HUDEP-2 (cell line): ENCODE measurements around the gene STK11IP.

Source experiments
- DNase-seq, 76 experiments: peaks; one replicate each; lab custom pipeline; 2025; ENCODE audit not compliant: unreplicated experiment in 76 of 76; lab: John Stamatoyannopoulos, UW

The STK11IP gene

DNA sequence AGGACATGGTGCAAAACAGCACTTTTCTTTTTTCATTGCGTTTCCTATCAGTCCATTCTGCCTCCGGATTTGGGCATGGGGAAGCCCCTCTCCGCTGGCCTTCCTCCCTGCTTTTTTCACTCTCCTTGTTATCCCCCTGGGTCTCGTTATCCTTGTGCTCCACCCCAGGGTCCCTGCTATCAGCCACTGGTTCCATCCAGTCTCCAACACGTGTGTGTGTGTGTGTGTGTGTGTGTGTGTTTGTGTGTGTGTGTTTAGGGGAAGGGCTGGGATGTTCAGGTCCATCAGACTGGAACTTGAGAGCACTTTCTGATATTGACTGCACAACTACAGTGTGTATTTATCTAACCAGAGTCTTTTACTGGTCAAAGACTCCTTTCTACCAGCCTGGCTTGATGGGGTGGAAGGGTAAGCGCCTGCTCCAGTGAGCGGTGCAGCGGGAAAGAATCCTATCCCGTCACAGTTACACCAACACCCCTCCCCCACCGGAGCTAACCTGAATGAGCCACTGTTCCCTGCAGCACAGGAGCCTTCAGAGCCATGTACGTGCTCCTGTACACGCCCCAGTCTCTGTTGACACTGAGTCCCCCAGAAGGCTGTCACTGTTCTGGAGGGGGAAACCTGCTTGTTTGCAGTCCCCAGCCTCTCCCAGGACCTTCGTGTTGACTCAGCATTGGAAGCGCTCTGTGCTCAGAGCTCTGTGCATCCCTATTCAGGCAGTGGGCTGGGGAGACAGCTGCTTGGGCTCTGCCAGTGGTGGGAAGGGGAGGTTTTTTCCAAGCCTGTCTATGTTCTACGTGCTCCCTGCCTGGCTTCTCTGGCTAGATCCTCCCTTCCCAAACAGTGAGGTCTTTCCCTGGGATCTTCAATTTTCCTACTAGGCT lies 20.9 kb upstream of the STK11IP start:
- no peak for DNase-seq

DNA sequence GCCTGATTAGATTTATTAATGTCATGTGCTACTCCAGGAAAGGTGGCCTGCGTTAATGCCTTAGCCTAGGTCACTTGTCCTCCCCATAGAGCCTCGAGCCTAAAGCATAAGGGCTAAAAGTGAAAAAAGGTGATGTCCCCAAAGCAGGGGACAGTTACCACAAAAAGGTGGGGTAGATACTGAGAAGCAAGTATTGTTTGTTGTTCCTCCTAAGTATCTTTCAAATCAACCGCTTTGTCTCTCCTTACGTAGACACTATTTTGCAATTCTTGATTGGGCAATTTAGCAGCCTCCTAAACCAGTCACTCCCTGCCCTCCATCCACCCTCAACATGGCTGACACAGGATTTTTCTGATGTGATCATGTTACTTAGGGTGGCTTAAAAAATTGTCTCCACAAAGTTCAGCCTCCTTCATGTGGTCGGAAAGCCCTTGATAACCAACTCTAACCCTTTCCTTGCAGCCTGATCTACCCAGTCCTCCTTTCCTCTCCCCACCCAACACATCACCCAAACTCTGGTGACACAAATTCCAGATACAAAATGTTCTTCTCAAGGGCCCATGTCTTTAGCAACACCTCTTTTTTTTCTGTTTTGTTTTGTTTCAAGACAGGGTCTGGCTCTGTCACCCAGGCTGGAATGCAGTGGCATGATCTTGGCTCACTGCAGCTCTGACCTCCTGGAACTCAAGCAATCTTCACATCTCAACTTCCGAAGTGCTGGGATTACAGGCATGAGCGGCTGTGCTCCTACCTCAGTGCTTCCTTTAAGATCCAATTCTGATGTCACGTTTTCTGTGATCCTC lies 18.6 kb upstream of the STK11IP start:
- no peak for DNase-seq

DNA sequence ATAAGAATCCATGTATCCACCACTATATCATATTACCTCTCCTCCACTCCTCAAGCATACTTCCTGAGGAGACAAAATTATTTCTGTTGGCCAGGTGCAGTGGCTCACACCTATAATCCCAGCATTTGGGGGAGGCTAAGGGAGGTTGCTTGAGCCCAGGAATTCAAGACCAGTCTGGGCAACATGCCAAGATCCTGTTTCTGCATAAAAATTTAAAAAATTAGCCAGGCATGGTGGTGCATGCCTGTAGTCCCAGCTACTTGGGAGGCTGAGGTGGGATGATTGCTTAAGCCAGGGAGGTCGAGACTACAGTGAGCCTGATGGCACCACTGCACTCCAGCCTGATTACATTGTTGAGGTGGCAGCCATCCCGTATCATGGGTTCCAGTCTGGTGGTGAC lies 16.3 kb upstream of the STK11IP start:
- no peak for DNase-seq

DNA sequence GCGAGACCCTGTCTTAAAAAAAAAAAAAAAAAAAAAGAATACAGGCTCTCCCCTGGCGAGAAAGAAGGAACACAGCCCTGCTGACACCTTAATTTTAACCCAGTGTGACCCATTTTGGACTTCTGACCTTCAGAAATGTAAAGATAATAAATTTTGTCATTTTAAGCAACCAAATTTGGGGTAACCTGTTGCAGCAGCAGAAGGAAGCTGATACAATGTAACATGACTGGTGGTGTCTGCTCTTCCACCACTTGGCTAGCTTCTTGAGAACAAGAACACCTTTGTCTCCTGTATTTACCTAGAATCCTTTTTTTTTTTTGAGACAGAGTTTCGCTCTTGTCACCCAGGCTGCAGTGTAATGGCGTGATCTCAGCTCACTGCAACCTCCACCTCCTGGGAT lies 6.6 kb upstream of the STK11IP start:
- DNase-seq: no peak

DNA sequence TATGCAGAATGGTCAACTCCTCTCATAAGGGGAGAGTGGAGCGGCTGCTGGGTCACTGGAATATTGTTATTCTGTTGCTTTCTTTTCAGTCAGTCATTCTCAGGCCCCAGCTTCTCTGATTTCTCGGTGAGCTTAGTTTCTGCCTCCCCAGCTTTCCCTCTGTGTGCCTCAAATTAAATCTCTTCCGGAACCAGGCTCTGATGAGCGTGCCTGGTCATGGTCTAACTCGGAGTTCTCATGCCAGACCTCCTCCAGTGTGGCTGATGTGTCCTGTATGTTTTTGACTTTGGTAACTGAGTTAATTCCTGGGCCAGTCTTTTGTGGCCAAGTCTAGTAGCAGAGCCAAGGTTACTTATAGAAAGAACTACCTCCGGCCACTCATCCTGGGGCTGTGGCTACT lies 4.9 kb upstream of the STK11IP start:
- DNase-seq: no peak

DNA sequence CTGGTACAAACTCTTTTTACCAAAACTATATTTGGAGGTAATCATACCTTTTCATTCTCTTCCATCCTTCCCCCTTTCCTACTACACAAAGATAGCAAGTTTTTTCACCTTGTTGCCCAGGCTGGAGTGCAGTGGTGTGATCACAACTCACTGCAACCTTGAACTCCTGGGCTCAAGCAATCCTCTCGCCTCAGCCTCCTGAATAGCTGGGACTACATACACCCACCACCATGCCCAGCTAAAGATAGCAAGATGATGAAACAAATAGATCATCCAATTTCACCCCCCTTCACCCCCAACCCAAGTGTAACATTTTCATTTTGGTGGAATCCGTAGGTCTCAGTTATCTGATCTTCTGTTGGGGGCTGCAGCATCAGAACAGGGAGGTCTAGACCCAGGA lies 4.5 kb upstream of the STK11IP start:
- no peak for DNase-seq

DNA sequence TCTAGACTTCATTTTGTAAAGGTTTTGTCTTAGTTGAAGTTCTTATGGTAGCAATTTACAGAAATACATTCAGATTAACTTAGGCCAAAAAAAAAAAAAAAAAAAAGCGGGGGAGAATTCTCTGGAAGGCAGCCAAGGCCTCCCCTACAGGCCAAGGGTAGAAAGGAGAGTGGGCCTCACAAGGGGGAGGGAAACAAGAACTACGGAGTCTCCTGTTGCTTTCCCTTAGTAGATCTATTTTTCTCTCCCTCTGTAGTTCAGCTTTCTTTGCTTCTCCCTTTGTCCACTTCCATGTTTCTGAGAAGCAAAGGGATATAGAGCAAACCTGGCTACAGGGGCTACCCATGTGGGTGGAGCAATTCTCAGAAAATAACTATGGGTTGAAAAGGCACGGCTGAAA lies 2.4 kb upstream of the STK11IP start:
- peak in 41 of 76 experiments; percentile 1 to 73 (median 15) for DNase-seq

DNA sequence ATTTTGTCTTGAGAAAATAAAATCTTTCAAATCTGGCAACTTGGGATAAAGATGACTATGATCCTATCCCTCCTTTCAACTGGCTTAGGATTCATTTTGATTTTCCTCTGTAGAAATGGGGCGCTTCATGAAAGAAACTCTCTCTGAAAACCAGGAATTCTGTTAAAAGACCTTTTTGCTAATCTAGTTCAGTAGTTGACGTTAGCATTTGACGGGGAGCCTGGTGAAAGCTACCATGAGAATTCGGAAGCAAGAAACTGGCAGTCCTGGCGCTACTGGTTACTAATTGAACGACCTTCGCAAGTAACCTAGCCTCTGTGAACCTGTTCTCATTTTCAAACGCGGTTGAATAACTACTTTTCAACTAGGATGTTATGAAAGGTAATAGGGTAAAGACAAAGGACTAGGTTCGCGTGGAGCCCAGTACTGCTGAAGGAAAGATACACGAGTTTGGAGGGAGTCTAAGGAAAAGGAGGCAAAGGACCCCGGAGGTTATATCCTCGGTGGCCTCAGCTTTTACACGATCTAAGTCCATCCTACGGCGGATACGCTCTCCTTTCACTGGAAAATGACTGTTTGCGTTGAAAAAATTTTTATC lies 604 bp upstream of the STK11IP start:
- DNase-seq: peak in 1 of 76 experiments; percentile 7

DNA sequence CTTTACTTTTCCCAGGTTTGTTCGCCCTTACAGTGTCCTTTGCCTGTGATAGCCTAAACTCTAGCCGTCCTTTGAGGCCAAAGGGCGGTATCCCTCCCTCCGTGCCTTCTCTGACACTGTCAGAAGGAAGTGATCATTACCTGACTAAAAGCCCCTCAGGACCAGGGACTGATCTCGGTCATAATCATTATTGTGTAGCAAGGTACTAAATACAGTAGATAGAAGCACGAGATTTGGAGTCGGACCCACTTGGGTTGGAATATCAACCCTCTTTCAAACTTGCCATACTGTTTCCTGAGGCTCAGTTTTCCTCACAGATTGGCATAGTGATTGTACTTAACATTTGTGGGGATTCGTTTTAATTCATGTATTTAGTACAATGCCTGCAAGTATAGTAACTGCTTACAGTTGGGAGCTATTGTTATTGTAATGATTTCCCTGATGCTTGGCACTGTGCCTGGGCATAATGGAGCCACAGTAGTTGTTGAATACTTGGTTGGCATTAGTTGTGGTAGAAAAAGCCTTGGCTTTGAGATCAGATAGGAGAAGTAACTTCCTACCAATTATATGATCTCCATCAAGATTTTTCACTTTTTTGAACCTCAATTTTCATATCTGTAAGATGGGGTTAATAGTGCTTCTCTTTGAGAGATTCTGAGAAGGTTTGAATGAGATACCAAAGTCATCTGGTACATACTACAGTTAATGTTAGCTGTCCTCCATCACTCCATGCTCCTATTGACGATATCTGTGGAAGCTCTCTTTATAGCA lies 836 bp downstream of the STK11IP start:
- DNase-seq: no peak

DNA sequence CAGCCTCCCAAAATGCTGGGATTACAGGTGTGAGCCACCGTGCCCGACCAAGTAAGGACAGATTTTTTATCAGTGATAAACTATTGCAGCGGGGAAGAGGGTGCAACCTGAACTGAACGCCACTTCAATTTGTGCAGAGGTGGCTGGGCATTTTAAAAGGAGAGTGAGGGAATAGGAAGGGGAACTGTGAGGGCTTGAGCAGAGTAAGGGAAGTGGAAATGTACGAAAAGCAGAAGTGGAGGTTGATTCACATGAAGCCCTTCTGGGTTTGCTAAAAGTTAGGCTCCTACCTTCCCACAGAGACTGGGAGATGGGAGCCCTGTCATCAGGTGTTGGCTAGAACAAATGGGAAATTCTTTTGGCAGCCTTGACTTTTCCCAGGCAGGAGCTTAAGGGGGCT lies 6.1 kb downstream of the STK11IP start:
- DNase-seq: no peak

DNA sequence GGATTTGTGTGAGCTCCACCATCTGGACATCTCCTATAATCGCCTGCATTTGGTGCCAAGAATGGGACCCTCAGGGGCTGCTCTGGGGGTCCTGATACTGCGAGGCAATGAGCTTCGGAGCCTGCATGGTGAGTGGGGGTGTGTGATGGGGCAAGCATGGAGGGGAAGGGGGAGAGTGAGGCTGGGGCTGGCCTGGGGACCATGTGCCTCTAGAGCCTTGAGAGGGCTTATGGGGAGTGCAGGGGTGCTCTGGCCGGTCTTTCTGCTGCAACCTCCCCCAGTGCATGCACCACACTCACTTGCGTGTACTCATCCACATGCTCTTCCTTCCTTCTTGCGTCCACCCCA lies 7.9 kb downstream of the STK11IP start:
- DNase-seq: no peak

DNA sequence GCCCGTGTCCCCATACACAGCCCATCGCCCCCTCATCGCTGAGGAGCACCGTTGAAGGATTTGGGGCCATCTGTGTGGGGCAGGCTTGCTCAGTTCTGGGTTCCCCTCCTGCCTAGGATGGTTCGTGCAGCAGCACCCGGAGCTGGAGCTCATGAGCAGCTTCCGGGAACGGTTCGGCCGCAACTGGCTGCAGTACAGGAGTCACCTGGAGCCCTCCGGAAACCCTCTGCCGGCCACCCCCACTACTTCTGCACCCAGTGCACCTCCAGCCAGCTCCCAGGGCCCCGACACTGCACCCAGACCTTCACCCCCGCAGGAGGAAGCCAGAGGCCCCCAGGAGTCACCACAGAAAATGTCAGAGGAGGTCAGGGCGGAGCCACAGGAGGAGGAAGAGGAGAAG lies 10.3 kb downstream of the STK11IP start:
- no peak for DNase-seq

DNA sequence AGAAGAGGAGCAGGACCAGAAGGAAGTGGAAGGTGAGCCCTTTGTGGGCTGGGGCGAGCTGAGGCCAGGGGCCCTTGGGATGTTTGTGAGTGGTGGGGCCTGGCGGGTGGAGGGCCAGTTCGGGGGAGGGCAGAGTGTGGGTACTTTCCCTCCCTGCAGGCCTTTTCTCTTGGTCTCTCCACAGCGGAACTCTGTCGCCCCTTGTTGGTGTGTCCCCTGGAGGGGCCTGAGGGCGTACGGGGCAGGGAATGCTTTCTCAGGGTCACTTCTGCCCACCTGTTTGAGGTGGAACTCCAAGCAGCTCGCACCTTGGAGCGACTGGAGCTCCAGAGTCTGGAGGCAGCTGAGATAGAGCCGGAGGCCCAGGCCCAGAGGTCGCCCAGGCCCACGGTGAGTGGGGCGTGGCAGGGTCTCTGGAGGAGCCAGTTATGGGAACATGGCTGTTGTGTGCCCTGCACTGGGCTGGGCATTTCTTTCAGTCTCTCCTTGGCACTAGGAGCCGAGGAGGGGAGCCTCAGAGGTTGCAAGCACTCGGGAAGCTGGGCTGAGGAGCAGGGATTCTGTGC lies 10.8 kb downstream of the STK11IP start:
- no peak for DNase-seq

DNA sequence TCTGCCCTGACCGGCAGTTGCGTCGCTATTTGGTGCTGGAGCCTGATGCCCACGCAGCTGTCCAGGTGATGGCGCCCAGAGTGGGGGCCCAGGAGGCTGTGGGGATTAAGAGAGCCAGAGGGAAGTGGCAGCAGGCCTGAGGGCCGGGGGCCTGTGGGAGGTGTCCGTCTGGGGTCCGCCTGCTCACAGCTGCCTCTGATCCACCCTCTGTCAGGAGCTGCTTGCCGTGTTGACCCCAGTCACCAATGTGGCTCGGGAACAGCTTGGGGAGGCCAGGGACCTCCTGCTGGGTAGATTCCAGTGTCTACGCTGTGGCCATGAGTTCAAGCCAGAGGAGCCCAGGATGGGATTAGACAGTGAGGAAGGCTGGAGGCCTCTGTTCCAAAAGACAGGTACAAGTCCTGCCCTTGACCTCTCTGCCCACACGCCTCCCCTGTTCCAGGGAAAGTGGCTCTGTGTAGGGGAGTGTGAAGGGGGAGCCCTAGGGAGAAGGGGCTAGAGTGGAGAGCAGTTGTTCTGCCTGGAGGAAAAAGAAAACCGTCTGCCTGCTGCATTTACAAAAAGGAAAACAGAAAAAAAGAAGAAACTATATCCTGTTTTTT lies 11.6 kb downstream of the STK11IP start:
- DNase-seq: no peak

DNA sequence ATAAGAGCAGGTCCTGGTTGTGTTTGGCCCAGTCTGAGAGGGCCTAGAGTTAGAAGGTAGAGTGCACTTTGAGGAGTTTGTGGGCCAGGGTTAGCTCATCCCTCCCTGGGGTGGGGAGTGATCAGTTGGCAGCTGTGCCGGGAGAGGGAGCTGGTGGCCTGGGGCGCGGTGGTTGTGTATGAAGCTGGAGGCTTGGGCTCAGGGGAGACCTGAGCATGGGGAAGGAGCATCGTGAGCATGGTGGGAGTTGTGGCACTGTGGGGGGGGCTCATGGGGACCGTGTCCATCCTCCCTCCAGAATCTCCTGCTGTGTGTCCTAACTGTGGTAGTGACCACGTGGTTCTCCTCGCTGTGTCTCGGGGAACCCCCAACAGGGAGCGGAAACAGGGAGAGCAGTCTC lies 13.6 kb downstream of the STK11IP start:
- no peak for DNase-seq

DNA sequence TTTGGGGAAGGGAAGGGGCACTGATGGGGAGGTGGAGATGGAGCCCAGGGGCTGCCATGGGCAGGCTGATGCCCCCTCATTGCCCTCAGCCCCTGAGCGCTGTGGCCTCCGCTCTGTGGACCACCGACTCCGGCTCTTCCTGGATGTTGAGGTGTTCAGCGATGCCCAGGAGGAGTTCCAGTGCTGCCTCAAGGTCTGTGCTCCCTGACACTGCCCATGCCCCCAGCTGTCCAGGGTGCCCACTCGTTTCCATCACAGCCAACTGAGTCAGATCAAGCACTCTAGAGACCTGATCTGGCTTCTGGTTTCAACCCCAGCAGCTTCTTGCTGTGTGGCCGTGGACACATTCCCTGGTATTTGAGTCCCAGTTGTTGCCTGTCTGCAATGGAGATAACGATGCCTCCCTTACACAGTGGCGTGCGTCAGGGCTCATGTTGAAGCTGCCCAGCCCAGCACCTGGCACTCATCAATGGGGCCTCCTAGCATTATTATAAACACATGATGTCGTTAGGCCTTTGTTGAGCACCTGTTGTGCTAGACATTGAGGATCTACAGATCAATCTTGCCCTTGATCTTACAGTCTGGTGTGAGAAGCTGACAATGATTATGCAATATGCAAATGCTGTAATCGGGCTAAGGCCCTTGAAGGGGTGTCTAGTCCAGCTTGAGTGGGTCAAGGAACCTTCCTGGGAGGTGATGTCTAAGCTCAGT lies 14.4 kb downstream of the STK11IP start:
- DNase-seq: no peak

DNA sequence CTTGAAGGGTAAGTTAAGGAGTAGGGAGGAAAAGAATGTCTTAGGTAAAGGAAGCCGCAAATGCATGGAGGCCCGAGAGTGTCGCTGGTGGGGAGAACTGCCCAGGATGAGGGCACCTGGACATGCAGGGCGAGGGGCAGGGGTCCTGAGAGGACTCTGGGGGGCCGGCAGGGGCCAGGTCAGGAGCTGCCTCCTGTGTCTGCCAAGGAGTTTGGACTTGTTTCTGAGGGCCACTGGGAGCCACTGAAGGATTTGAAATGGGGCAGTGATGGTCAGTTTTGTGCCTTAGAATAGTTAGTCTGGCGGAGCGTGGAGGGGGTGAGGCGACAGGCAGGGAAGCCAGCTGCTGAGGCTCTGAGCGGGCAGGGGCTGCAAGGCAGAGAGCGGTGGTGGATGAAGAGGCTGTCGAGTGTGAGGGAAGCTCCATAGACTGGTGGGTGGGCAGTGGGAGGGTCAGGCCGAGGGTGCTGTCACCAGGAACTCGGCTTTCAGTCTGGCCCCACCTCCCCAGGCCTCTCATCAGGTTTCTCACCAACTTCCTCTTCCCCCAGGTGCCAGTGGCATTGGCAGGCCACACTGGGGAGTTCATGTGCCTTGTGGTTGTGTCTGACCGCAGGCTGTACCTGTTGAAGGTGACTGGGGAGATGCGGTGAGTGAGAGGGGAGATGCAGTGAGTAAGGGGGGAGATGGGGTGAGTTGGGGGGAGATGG lies 15.1 kb downstream of the STK11IP start:
- no peak for DNase-seq

DNA sequence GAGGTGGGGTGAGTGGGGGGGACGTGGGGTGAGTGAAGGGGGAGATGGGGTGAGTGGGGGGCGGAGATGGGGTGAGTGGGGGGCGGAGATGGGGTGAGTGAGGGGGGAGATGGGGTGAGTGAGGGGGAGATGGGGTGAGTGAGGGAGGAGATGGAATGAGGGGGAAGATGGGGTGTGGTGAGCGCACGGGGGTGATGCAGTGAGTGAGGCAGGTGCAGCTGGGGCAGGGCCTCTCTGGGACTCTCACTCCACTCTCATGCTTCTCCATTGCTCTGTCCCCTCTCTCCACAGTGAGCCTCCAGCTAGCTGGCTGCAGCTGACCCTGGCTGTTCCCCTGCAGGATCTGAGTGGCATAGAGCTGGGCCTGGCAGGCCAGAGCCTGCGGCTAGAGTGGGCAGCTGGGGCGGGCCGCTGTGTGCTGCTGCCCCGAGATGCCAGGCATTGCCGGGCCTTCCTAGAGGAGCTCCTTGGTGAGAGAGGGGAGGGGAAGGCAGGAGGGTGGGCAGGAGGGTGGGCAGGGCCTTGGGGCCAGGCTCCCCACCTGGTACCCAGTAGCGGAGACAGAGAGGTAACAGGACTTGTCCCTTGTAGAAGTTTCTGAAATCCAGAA lies 15.9 kb downstream of the STK11IP start:
- DNase-seq: no peak
